HepG2 (cell line): ENCODE data around the gene NFE2L2. TPM values are rescaled to one million over a fixed set of nuclear protein-coding genes. Genes with fewer than 3 reads are reported as not detected.
A peak's percentile ranks its signal among the peaks of the same experiment; 100 is the strongest.

Experiments
- ARNTL ChIP-seq: sonication (generic); formaldehyde crosslinking; IDR thresholded peaks from 2 replicates; pipeline ENCODE4 v1.4.0; 2020; ENCODE audit warnings: mild to moderate bottlenecking, missing genetic modification reagents
- CREM ChIP-seq, 2 experiments: sonication (generic) in 1 of 2; formaldehyde crosslinking in 1 of 2; IDR thresholded peaks; 2 replicates each; pipeline versions ENCODE4 v1.4.0 to v1.6.1; 2016 to 2020; ENCODE audit warnings: antibody characterized with exemption in 1 of 2, mild to moderate bottlenecking in 1 of 2, missing genetic modification reagents in 1 of 2
- ESRRA ChIP-seq: sonication (generic); formaldehyde crosslinking; IDR thresholded peaks from 2 replicates; pipeline ENCODE4 v1.5.1; 2020; ENCODE audit warnings: mild to moderate bottlenecking, low read depth, missing genetic modification reagents
- EZH2 ChIP-seq: conservative IDR thresholded peaks from 2 replicates; pipeline ENCODE4 v1.6.1; 2012; ENCODE audit warnings: mild to moderate bottlenecking, low read depth, low read length, moderate library complexity
- FOXJ3 ChIP-seq: sonication (generic); formaldehyde crosslinking; IDR thresholded peaks from 2 replicates; pipeline ENCODE4 v1.4.0; 2020; ENCODE audit warnings: missing genetic modification reagents, mild to moderate bottlenecking, borderline replicate concordance
- HOMEZ ChIP-seq: IDR thresholded peaks from 2 replicates; pipeline ENCODE4 v1.6.1; 2016; ENCODE audit warnings: low read depth
- MAX ChIP-seq: IDR thresholded peaks from 2 replicates; pipeline ENCODE4 v1.6.1; 2012; ENCODE audit warnings: inconsistent platforms
- NBN ChIP-seq: fragments of 450-650 bp; conservative IDR thresholded peaks from 2 replicates; pipeline ENCODE4 v1.6.1; 2017
- PATZ1 ChIP-seq: sonication (generic); formaldehyde crosslinking; IDR thresholded peaks from 2 replicates; pipeline ENCODE4 v1.4.0; 2020; ENCODE audit warnings: missing genetic modification reagents
- RAD51 ChIP-seq: fragments of 450-650 bp; IDR thresholded peaks from 2 replicates; pipeline ENCODE4 v1.6.1; 2016; ENCODE audit warnings: borderline replicate concordance
- SIN3A ChIP-seq: IDR thresholded peaks from 2 replicates; pipeline ENCODE4 v1.6.1; 2011; ENCODE audit warnings: low read depth, mild to moderate bottlenecking, control low read depth, low read length, borderline replicate concordance
- SOX6 ChIP-seq, 2 experiments: fragments of 450-650 bp in 1 of 2; sonication (generic) in 1 of 2; formaldehyde crosslinking in 1 of 2; IDR thresholded peaks; 2 replicates each; pipeline versions ENCODE4 v1.4.0 to v1.6.1; 2017 to 2020; ENCODE audit warnings: antibody characterized with exemption in 1 of 2, mild to moderate bottlenecking in 1 of 2, missing genetic modification reagents in 1 of 2
- TERF1 ChIP-seq: sonication (generic); formaldehyde crosslinking; IDR thresholded peaks from 2 replicates; pipeline ENCODE4 v1.8.0; 2022; ENCODE audit warnings: mild to moderate bottlenecking, missing genetic modification reagents, moderate library complexity
- TSC22D2 ChIP-seq: sonication (generic); formaldehyde crosslinking; IDR thresholded peaks from 2 replicates; pipeline ENCODE4 v1.5.1; 2020; ENCODE audit warnings: missing genetic modification reagents, mild to moderate bottlenecking, borderline replicate concordance
- ZNF546 ChIP-seq: sonication (generic); formaldehyde crosslinking; conservative IDR thresholded peaks from 2 replicates; pipeline ENCODE4 v1.8.1; 2023; ENCODE audit warnings: mild to moderate bottlenecking, missing genetic modification reagents
- ZNF549 ChIP-seq: sonication (generic); formaldehyde crosslinking; IDR thresholded peaks from 2 replicates; pipeline ENCODE4 v1.5.0; 2020; ENCODE audit warnings: missing genetic modification reagents
- polyA plus RNA-seq, 8 experiments: library from polyadenylated mRNA; depleted of rRNA in 3 of 8; stranded (reverse) in 7 of 8; unstranded in 1 of 8; fragments of >200 nt; fragmentation: Illumina TruSeq in 4 of 8; extraction: Trizol in 4 of 8; gene quantifications; 2 replicates each; pipeline versions ENCODE4 v1.2.1 to v1.2.3, GENCODE V29; 2011 to 2016; ENCODE audit warnings: low read depth in 4 of 8, missing spikeins in 1 of 8, mixed read lengths in 1 of 8; ENCODE audit not compliant: insufficient read depth in 1 of 8
- total RNA-seq, 5 experiments: library from RNA; depleted of rRNA; stranded (reverse); fragments of >200 nt; fragmentation: Illumina TruSeq; extraction: Trizol; gene quantifications; 2 replicates each; pipeline ENCODE4 v1.2.3, GENCODE V29; 2016; ENCODE audit warnings: low read depth in 1 of 5
- TF ChIP-seq, protein P1 (sequence below): sonication (generic); formaldehyde crosslinking; IDR thresholded peaks from 2 replicates; pipeline ENCODE4 v1.9.0; 2021; ENCODE audit warnings: missing genetic modification reagents, borderline replicate concordance
- TF ChIP-seq, protein P2 (sequence below): sonication (generic); formaldehyde crosslinking; IDR thresholded peaks from 2 replicates; pipeline ENCODE4 v1.4.0; 2020; ENCODE audit warnings: mild to moderate bottlenecking, missing genetic modification reagents
- TF ChIP-seq, protein P3 (sequence below): sonication (generic); formaldehyde crosslinking; IDR thresholded peaks from 2 replicates; pipeline ENCODE4 v1.5.0; 2020; ENCODE audit warnings: missing genetic modification reagents, mild to moderate bottlenecking, borderline replicate concordance

The NFE2L2 gene
- total and polyA plus RNA-seq, 2 of the 13 experiments (the other 11 are each of a cell fraction or from before 2014, with no cell fraction given): 84.6 to 215 TPM

DNA sequence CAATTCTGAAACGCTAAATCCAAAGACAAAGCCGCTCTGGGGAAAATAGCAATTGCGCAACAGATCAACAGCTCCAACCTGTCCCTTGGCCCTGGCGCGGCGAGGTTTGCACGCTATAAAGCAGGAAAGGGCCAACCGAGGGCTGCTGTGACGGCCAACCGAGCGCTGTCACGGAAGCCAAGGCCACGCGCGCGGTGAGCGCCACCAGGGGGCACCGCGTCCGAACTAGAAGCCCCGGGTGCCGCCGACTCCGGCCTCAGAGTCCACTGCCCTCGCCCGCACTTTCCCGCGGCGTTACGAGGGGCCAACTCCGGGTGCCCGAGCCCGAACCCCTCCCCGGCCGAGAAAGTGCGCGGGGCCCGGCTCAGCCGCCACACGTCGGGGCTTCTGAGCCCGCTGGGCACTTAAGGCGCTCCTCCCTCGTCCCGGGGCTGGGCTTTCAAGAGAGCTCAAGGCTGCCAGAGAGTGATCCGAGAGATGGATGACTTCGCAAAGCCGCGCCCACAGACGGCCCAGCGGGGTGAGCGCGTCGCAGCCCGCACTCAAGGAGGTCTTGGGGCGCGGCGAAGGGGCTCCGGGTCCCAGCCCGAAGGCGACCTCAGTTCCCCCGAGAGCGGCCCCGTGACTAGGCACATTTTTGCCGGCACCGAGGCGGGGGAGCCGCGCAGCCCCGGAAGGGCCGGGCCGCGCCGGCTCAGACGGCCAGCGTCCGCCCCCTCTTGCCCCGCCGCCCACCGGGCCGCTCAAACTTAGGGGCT is 897 bp downstream of the NFE2L2 start (continued):
- no peak for TF ChIP-seq RAD51
- no peak for TF ChIP-seq EZH2
- TF ChIP-seq, protein P1, sequence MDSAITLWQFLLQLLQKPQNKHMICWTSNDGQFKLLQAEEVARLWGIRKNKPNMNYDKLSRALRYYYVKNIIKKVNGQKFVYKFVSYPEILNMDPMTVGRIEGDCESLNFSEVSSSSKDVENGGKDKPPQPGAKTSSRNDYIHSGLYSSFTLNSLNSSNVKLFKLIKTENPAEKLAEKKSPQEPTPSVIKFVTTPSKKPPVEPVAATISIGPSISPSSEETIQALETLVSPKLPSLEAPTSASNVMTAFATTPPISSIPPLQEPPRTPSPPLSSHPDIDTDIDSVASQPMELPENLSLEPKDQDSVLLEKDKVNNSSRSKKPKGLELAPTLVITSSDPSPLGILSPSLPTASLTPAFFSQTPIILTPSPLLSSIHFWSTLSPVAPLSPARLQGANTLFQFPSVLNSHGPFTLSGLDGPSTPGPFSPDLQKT (CRISPR knock-in tag): no peak
- no peak; the same call in 1 of the 2 replicates for TF ChIP-seq ZNF546
- TF ChIP-seq CREM (IDR thresholded peaks at IDR 0.05): peak; percentile 87
- no peak for TF ChIP-seq CREM (CRISPR knock-in tag; IDR thresholded peaks at IDR 0.05)
- peak; percentile 95 for TF ChIP-seq PATZ1 (CRISPR knock-in tag)
- TF ChIP-seq TERF1: no peak
- TF ChIP-seq SOX6 (IDR thresholded peaks at IDR 0.05): no peak
- peak; percentile 96 for TF ChIP-seq SOX6 (CRISPR knock-in tag; IDR thresholded peaks at IDR 0.05)
- peak; percentile 98 for TF ChIP-seq SIN3A
- TF ChIP-seq NBN: no peak
- TF ChIP-seq, protein P2, sequence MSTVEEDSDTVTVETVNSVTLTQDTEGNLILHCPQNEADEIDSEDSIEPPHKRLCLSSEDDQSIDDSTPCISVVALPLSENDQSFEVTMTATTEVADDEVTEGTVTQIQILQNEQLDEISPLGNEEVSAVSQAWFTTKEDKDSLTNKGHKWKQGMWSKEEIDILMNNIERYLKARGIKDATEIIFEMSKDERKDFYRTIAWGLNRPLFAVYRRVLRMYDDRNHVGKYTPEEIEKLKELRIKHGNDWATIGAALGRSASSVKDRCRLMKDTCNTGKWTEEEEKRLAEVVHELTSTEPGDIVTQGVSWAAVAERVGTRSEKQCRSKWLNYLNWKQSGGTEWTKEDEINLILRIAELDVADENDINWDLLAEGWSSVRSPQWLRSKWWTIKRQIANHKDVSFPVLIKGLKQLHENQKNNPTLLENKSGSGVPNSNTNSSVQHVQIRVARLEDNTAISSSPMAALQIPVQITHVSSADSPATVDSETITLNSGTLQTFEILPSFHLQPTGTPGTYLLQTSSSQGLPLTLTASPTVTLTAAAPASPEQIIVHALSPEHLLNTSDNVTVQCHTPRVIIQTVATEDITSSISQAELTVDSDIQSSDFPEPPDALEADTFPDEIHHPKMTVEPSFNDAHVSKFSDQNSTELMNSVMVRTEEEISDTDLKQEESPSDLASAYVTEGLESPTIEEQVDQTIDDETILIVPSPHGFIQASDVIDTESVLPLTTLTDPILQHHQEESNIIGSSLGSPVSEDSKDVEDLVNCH (CRISPR knock-in tag): no peak
- TF ChIP-seq HOMEZ (CRISPR knock-in tag): peak; percentile 83
- TF ChIP-seq ZNF549 (CRISPR knock-in tag): no peak
- peak; percentile 92 for TF ChIP-seq FOXJ3 (CRISPR knock-in tag)
- TF ChIP-seq TSC22D2 (CRISPR knock-in tag): peak; percentile 36; the same call in 1 of the 2 replicates
- TF ChIP-seq ARNTL: peak; percentile 89
- peak; percentile 98 for TF ChIP-seq MAX
- TF ChIP-seq, protein P3, sequence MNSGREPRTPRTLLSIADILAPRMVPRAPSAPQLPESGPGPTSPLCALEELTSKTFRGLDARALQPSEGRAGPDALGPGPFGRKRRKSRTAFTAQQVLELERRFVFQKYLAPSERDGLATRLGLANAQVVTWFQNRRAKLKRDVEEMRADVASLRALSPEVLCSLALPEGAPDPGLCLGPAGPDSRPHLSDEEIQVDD (CRISPR knock-in tag): peak; percentile 81; the same call in 1 of the 2 replicates
- TF ChIP-seq ESRRA: peak; percentile 72; the same call in 1 of the 2 replicates
